Activated CD4-positive, alpha-beta T cell treated with anti-CD3 and anti-CD28 coated beads, Interleukin-2, Interleukin-4, amounts not matched to agents 100 ng/mL and 50 ng/mL, durations not matched to agents 16 hours and 8 hours (primary cell): ENCODE measurements around the gene ZSCAN23.
A peak's percentile ranks its signal among the peaks of the same experiment; 100 is the strongest.
"Not testable (repeated sequence)": the region's sequence is repeated elsewhere in the genome, so short reads cannot be mapped to it uniquely, and the experiment has no call there.

Experiments
- DNase-seq: peaks from one replicate; pipeline ENCODE4 v3.0.0-alpha.2; 2020; ENCODE audit warnings: low spot score

Gene ZSCAN23

GRCh38 chr6:28443112-28443773, at the start of gene ZSCAN23:
Gene ZSCAN23, minus strand, starts transcription at chr6:28443491. Its CDS starts 7,225 bp downstream, at chr6:28436266.
- peak; percentile 87 for DNase-seq

GRCh38 chr6:28491984-28492317, 48.7 kb upstream of the ZSCAN23 start:
- DNase-seq = no peak

DNA sequence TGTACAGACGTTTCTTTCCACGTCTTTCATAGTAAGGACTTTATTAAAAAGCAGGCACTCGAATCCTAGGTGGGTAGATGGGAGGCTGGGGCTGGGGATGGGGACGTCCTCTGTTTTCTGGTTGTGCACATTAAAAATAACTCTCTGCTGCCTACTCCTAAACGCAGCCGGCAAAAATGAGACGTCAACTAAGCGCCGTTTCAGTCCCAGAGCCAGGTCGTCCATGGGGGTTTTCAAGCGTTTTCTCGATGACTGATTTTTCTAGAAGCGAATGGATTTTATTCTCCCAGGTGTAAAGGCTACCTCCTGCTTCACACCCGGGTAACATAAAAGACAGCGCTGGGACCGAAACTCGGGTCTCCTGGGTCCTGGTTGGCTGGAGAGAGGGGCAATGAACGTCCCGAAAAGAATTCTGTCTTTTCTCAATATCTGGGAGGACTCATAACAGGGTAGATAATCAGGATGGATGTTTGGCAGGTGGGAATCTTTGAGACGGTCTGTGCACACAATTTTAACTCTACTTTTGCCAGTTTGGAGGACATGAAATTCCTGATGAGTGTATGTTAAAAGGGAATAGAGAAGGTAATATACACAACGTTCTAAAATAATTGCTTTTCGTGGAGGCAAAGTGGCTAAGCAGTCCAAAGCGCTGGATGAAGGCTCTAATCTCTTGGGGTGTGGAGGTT, 47.1 kb upstream of the ZSCAN23 start:
- no peak for DNase-seq

DNA sequence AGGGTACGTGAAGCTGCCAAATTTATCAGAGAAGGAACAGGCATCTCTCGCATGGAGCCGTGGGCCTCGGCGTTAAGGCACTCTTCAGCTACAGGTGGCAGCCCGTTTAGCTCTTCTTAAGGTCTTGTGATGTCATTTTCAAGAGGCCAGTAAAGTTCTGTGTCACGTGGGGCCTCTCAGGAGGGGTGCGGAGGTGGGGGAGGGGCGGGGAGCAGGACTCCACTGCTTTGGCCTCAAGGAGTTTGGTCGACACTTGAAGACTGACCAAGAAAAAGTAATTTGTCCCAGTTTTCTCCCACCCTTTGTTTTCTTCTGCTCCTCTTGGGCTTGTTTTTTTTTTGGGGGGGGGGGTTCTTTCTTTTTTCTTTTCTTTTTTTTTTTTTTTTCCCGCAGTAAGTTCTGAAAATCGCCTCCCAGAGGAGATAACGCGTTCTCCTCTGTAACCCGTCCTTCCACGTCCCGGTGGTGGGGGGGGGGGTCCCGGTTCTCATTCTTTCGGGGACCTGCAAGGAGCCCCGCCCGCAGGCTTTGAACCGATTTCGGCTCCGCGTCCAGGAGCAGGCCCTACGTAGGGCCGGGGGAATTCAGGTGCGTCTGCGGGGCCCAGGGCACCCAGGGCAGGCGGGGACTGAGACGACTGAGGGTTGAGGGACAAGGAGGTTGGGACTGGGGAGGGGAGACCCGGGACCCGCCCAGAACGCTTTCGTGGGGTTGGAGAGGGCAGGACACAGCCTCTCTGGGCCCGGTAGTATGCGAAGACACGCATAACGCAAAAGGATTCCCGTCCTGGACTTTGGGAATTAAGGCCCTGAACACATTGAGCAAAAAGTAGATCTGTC, 46.3 kb upstream of the ZSCAN23 start:
- peak; percentile 67 for DNase-seq

- DNase-seq = peak; percentile 80
Observed at GRCh38 chr6:28488916-28489365, 45.6 kb upstream of the ZSCAN23 start.

DNA sequence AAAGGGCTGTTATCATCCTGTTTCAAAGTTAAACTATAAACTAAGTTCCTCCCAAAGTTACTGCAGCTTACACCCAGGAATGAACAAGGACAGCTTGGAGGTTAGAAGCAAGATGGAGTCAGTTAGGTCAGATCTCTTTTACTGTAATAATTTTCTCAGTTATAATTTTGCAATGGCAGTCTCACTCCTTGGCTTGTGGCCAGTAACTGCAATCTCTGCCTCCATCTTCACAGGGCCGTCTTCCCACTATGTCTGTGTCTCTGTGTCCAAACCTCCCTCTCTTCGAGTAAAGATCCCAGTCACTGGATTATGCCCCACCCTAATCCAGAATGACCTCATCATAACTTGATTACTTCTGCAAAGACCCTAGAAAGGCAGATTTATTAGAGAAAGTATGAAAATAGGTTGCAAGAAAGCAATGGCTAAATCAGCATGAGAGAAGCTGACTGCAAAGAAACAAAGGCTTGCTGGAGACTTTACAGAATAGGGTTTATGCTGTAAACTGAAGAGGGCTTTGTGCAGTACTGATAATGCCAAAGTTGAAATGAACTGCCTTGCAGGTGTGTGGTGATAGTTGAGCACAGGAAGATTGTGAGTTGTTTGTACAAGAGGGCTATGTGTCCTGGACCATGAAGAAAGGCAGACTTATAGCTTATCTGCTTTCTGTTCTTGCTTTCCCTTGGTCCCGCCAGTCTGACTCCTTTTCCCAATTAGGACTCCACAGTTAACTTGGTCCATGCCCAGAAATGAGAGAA, 43.9 kb upstream of the ZSCAN23 start:
- DNase-seq = no peak

- DNase-seq = no peak
Observed at GRCh38 chr6:28486533-28486932, 43.2 kb upstream of the ZSCAN23 start.

- no peak for DNase-seq
Observed at GRCh38 chr6:28485482-28485881, 42.2 kb upstream of the ZSCAN23 start.

- no peak for DNase-seq
Observed at GRCh38 chr6:28480253-28480932, 37.1 kb upstream of the ZSCAN23 start.

DNA sequence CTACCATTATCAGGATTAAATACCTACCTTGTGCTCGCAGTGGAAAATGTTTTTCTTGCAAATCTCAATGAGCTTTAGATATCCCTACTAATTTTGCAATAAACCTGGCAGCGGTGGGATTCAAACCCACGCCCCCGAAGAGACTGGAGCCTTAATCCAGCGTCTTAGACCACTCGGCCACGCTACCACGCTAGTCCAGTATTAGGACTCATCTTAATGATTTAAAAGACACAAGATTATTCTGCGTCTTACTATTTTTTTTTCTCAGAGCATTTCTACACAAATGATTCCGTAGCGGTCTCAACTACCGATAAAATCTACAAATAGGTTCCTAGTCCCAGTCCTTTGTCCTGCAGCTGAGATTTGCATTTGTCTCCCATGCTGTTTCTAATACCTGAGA, 35.2 kb upstream of the ZSCAN23 start:
- DNase-seq = no peak

DNA sequence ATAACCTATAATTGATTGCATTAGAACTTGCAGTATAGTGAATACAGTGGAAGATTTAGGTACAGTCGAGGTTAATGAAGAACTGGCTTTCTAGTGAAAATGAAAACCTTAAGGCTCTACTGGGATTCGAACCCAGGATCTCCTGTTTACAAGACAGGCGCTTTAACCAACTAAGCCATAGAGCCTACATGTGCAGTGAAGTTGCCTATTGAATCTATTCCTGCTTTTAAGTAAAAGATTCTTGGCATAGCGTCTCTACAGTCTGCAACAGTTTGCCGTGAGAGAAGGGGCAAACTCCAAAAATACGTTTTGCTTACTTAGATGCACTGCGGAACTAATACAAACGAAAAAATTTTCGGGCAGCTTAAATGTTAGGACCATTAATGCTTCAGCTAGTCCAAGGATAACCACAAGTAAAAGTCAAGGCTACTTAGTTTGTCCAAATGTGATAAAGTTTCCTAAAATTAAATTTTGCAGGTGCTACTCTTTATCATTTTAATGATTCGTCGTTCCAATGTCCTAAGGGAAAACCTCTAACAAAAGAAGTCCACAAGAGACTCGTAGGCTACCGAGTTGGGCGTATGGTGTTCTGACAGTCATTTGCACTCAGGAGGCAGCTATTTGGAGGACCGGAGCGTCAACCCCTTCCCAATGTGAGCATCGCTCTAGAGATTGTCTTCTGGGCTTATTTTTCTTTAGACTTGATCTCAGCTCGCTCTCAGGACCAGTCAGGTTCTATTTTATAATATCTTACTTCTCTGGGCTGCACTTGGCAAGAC, 31.3 kb upstream of the ZSCAN23 start:
- peak; percentile 87 for DNase-seq

- not testable (repeated sequence) for DNase-seq
Observed at GRCh38 chr6:28469153-28469745, 26.0 kb upstream of the ZSCAN23 start.

DNA sequence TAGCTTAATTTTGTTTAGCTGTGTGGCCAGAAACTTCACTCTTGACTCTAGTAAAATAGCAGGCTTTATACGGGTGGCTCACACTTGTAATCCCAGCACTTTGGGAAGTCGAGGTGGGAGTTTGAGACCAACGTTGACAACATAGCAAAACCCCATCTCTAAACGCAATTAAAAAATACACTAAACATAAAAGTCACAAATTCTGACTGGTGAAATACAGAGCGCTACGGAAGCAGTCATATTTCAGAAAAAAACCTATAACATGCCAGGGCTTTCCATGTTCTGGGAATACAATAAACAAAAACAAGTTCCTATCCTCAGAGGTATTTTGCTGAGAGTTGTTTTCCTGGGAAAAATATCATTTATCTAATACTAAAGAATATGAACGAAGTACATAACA, 24.8 kb upstream of the ZSCAN23 start:
- DNase-seq = no peak

DNA sequence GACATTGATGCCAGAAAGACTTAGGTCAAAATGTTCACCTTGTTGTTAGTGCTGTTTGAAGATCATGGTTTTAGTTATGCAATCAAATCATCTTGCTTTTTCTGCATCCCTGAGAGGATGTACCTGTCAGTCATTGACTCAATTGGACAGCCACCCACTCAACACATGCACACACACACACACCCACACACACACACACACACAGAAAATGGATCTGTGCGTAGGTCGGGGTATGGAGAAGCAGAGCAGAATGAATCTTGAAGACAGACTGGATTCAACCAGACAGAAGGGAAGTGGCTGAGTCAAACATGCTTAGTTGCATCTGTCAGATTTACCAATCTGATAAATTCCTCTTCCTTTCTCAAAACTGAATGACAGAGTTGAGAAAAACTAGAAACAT, 19.1 kb upstream of the ZSCAN23 start:
- DNase-seq = peak; percentile 48

- DNase-seq = no peak
Observed at GRCh38 chr6:28458568-28458967, 15.3 kb upstream of the ZSCAN23 start.

DNA sequence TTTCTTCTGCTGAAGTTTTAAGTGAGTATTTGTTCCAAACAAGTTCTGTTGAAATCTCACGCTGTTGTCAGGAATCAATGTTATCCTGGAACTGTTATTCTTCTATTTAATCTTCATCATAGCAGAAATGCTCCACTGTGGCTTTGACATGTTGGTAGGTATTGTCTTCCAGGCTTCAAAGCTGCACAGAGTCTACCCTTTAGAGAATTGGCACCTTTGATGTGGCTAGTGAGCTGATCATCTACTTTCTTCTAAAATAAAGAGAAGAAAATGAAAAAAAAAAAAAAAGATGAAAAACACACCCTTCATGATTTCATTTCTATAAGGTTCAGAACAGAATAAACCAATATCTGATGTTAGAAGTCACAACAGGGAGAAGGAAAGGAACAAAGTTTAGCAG, 5.8 kb upstream of the ZSCAN23 start:
- no peak for DNase-seq

- DNase-seq = not testable (repeated sequence)
Observed at GRCh38 chr6:28447512-28447906, 4.2 kb upstream of the ZSCAN23 start.

GRCh38 chr6:28446818-28447511, 3.7 kb upstream of the ZSCAN23 start:
- no peak for DNase-seq

GRCh38 chr6:28444759-28445158, 1.5 kb upstream of the ZSCAN23 start:
- not testable (repeated sequence) for DNase-seq

- no peak for DNase-seq
Observed at GRCh38 chr6:28442586-28442985, 705 bp downstream of the ZSCAN23 start.
